GM12874 (cell line): Measurements from ENCODE around the gene FRYL.

Experiments
- CTCF ChIP-seq: IDR thresholded peaks from 2 replicates; pipeline ENCODE4 v1.5.1; 2011; ENCODE audit warnings: low read depth, mild to moderate bottlenecking, control low read depth, low read length, moderate library complexity; ENCODE audit not compliant: insufficient read depth

FRYL gene

DNA sequence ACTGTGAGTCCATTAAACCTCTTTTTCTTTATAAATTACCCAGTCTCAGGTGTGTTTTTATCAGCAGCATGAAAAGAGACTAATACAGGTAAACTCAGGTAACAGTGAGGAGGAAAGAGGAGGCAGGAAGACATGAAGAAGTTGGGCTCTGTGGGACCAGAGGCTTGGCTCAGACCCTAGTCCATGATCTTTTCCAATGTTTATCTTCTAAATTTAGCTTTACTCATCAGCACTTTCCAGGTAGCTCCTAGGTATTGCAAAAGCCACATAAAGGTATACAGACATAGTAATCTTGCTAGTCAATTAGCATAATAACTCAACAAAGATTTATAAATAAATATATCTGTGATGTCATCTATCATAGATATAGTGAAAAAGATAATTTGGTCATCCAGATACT is 11.2 kb upstream of the FRYL start:
- TF ChIP-seq CTCF, result no peak

GRCh38 chr4:48790561-48790960 is 10.5 kb upstream of the FRYL start:
- no peak for TF ChIP-seq CTCF

DNA sequence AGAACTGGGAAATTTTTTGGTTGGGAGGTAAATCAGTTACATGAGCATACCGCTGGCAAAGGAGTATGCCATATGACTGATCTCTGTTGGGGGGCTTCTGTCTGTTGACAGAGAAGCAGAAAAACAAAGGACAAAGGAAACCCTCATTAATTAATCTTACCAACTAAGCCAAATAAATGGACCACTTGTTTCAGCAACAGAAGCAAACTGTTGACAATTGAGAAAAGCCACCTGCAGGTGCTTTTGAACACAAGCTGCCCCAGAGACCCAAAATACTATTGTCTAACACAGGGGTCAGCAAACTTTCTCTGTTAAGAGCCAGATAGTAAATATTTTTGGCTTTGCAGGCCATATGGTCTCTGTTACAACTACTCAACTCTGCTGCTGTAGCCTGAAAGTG is 7.0 kb upstream of the FRYL start:
- TF ChIP-seq CTCF, result no peak

- TF ChIP-seq CTCF, result no peak
Measured at GRCh38 chr4:48786549-48786948, 6.5 kb upstream of the FRYL start.

DNA sequence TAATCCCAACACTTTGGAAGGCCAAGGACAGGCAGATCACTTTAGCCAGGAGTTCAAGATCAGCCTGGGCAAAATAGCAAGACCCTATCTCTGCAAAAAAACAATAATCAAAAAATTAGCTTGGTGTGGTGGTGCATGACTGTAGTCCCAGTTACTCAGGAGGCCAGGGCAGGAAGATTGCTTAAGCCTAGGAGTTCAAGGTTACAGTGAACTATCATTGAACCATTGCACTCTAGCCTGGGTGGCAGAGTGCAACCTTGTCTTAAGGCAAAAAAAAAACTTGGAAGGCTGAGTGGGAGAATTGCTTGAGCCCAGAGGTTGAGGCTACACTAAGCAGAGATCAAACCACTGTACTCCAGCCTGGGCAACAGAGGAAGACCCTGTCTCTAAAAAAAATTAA is 5.2 kb upstream of the FRYL start:
- no peak for TF ChIP-seq CTCF

DNA sequence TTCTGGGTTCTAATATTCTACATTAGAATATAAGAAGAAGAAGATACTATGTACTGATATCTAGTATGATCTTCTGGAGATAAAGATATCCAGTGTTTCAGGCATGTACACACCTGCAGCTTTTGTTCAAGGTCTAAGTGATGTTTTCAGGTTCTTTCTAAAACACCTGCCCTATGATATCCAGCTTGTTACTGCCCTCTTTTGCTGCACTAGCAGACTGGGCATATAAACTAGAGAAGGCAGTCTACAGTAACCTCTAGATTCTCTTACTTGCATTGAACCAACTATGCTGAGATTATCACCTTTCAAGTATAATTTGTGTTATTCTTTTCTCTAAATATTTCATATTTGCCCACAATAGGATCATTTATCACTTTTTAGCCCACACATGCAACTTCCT is 1.9 kb upstream of the FRYL start:
- TF ChIP-seq CTCF, result no peak

- no peak for TF ChIP-seq CTCF
Measured at GRCh38 chr4:48780865-48781214, 761 bp upstream of the FRYL start.
